ENCODE results near the gene PI16.

PI16 gene

DNA sequence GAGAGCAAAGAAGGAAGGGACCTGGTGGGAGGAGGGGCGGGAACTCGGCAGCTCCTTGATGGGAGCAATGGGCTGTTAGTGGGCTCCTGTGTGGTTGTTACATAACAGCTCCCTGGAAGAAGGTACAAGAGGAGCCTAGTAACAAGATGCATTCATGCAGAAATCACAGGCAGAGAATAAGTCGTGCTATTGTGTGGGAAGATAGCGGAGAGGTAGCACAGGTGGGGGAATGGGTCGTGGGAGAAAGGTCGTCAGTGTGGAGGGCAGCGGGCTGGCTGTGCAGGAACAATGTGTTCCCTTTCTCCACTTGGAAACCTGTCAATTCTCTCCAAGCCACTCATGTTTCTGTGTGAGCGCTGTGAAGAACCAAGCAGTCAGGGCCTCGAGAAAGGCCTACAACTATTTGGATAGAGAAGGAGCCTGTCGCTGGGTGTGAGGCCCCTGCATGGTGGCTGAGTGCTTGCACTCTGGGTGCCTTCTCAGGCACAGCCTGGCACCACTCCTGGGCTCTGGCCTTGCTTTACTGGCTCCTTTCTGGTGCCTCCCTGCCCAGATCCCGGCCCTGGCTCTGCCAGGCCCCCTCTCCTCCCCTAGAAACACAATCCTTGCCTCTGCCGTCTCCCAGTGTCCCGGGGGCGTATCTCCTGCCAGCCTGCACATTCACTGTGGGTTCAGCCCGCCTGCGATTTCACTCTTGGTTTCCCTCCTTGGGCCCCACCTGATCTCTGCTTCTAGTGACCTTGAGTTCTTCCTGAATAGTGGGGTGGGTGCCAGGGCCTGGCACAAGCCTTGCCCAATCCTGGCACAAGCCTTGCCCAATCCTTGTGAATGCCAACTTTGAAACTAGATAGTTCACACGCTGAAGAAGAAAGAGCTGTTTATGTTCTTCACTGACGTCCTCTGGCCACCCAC lies 43.5 kb downstream of the PI16 start:
- DNase-seq (ENCODE audit: low read depth in 2 of 3, low spot score in 1 of 3), result no peak

DNA sequence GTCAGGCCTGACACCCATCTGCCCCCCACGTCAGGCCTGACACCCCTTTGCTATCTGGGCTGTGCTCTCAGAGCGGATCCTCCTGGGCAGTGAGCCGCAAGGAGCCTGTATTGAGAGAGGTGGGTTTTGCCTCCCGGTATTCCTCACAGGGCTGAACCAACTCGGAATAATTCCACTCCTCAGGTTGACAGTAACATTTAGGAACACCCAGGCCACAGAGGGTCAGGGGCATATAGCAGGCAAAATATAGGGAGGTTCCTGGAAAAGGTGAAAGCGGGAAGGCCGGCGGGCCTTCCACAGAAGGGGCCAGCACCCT lies 44.1 kb downstream of the PI16 start:
- no peak for DNase-seq (ENCODE audit: low read depth in 2 of 3, low spot score in 1 of 3)

DNA sequence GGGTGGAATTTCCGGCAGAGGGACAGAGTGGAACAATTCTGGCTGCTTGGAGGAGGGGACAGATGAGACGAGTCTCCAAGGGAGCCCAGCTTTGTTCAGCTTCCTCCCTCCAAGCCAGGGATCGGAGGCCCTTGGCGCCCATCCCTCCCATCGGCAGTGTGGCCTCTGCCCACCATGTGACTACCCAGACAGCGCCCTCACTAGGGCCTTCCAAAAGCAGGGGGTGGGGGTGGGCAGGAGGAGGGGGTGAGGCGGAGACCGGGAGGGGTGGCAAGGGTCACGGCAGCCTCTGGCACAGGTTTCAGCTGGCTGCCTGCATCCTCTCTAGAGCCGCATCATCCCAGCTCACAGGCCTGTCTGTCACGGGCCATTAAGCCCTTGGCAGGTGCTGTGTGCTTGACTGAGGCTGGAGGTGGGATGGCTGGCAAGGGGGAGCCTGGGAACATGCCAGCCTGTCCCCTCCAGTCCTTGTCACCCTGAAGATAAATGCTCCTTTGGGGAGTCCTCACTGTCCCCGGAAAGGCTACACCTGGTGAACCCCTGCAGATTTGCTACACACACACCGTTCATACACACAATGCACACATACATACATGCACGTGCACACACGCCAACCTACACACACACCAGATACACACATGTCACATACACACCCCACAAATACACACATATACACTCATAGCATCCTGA lies 44.7 kb downstream of the PI16 start:
- no peak for DNase-seq (ENCODE audit: low read depth in 2 of 3, low spot score in 1 of 3)

DNA sequence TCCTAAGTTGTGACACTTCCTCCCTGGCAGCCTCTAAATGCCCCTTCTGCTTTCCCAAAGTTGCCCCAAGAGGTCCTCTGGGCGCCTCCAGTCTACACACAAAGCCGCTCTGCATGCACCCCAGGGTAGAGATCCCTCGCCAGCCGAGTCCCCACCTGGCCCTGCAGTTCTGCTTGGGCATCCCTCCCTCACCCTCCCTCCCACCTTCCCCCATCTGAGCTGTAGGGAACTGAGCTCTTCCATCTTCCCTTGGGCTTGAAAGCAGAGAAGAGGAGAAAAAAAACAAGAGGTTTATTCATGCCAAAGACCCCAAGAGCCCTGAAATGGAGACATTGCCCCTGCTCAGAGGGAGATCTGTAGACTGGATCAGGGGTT lies 45.2 kb downstream of the PI16 start:
- no peak for DNase-seq (ENCODE audit: low read depth in 2 of 3, low spot score in 1 of 3)

DNA sequence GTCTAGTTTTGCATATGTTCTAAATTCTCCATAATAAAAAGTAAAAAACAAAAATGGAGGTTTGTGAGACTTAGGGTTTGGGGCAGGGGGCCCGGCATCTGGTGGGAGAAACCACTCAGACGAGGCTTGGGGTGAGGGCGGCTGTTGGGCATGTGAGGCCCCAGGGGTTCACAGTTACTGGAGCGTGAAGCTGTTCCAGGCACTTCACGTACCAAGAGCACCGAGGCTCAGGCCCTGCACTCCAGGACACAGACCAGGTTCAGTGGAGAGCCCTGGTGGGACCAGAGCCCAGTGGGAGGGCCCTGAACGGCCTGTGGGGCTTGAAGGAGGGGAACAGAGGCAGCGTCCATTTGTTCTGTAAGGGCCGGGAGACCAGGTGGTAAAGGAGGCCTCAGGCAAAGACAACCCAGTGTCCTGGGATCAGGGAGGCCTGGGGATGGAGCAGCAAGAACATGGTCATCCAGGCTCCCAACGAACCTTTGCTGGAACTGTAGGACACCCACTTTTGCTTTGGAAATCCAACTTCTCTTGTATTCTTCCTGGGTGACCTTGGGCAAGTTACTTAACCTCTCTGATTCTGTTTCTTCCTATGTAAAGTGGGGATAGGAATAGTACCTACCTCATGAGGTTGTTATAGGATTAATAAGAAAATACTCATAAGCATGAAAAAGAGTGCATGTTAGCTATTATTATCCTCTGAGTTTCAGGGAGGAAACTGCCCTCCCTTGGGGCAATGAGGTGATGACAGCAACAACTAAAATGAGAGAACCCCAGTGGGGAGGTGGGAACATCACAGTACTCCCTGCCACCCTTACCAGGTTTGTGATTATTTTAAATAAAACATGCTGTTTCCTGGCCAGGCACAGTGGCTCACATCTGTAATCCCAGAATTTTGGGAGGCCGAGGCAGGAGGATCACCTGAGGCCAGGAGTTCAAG lies 49.8 kb downstream of the PI16 start:
- DNase-seq (ENCODE audit: low read depth in 2 of 3, low spot score in 1 of 3), result no peak

DNA sequence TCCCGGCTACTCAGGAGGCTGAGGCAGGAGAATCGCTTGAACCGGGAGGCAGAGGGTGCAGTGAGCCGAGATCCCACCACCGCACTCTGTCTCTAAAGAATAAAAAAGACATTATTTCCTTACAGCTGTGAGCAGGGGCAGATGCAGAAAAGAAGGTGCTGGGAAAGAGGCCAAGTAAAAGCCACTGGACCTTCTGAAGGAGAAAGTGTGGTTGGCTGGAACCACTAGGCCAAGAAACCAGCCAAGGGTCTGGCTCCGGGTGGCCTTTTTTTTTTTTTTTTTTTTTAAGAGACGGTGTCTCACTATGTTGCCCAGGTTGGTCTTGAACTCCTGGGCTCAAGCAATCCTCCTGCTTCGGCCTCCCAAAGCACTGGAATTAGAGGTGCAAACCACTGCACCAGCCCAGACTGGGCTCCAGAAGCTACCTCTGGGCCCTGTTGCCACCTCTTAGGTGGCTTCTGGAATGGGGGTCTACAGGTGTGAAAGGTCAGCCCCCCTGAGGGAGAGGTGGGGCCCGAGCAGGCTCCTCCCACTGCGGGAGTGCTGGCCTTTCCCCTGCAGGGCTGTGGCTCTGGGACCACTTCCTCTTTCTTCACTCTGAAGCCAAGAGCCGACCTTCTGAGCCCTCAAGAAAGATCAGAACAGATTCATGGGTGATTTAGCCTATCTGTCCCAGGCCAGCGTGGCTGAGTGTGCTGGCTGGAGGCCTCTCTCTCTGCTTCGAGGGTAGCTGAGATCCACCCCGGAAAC lies 50.7 kb downstream of the PI16 start, which contains the start of gene FGD2:
TSS of gene FGD2 (plus strand) at position 595 of the 750 bp plus-strand sequence. CDS start 163 bp downstream, outside the sequence.
- no peak for DNase-seq (ENCODE audit: low read depth in 2 of 3, low spot score in 1 of 3)

DNA sequence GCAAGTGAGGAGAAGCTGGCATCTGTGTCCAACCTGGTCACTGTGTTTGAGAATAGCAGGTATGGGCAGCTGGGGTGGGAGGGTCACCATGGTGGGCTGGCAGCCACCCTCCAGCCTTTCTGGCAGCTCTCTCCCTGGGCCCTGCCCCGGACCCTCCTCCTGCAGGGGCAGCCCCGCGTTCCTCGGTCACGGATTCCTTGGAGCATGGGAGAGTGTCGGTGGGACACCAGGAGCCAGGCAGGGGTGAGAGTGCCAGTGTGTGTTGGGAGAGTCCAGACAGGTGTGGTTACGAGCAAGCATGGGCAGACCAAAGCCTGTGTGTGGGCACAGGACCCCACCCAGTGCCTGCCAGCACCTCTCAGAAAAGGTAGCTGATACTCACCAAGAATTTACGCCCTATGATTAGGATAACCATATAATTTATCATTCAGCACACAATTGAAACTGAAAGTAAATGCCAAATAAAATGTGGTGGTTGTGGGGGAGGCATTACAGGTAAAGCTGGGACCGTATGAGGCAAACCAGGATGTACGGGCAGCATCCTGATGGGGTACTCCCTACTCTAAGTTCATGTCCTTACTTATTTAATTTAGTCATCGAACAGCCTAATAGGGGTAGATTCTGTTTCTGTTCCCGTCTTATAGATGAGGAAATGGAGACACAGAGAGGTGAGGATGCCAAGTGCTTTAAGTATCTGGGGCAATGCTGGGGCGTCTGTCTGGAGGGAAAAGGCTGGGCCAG lies 51.5 kb downstream of the PI16 start:
- DNase-seq (ENCODE audit: low read depth in 2 of 3, low spot score in 1 of 3), result no peak

DNA sequence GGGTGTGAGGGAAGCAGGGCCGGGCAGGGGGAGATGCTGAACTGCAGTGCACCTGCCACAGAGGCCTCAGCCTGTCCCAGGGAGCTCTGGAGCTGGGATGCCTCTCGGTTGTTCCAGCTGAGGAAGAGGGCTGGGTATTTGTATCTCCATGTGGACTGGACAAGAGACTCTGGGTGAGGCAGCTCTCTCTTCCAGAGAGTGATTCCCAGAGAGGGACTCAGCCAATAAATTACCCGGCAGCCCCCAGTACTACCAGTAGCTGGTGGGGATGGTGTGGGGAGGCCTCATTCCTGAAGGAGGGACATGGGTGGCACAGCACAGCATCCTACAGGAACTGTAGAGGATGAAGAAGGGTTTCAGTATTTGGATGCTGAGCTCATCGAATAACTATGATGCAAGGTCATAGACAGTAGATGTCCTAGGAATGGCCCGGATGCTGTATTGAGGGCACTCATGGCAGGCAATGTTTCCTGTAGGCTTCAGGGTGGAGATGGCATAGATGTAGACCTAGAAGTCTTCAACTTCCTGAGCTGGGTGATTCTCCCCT lies 52.3 kb downstream of the PI16 start:
- DNase-seq (ENCODE audit: low read depth in 2 of 3, low spot score in 1 of 3), result no peak

DNA sequence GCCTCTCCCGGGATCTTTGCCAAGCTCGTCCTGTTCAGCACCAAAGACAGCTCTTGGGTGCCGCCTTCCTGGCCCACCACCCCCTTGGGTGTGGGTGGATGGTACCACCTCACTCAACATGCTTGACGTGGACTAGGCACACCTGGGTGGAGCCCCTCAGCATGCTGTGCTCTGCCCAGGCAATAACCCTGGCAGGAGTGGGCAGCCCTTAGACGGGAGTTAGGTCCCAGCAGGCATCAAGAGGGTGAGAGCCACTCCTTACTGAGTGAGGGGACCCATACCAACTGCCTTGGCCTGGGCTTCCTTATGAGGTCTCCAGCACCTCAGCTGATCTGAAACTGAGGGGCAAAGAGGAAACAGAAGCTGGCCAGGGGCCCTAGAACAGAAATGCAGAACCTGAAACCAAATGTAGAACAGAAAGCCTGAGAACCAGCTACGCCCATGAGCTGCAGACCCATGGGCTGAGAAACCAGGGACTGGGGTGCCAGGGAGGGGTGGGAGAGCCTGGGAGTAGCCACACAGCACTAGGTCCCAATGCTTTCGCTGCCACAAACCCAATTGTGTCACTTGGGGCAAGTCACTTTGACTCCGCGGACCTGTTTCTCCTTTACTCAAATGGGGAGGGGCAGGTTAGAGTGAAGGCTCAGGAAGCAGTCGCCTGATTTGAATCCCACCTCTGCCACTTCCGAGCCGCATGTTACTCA lies 53.0 kb downstream of the PI16 start:
- DNase-seq (ENCODE audit: low read depth in 2 of 3, low spot score in 1 of 3), result no peak

DNA sequence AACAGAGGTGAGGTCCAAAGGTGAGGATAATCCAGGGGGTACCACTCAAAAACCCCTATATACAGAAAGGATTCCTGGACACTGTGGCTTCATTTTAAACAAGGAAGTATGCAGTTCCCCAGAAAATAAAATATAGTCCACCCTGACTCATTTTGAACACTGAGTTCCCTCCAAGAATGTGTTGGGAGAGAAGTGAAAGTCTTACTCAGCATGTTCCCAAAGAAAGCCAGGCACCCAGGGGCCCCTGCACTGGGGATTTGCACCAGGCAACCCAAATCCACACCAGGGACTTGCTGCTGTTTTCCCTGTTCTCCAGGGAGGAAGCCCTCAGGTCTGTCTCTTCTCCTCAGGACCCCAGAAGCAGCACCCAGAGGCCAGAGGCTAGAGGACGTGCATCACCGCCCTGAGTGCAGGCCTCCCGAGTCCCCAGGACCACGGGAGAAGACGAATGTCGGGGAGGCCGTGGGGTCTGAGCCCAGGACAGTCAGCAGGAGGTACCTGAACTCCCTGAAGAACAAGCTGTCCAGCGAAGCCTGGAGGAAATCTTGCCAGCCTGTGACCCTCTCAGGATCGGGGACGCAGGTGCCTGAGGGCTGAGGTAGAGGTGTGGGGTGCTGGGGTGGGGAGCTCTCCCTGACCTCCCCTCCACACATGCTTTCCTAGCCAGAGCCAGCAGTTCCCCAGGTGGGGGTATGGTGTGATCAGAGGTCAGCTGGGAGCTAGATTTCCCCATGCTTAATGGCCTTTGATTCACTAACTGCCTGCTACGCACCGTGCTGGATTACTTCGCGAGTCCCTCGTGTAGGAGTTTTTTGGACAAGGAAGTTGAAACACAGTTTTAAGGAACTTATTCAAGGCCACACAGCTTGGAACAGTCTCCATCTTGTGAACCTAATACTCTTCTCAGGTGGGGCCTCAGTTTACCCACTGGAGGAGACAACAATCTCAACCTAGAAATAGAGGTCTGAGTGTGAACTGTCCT lies 54.2 kb downstream of the PI16 start:
- DNase-seq (ENCODE audit: low read depth in 2 of 3, low spot score in 1 of 3), result no peak

DNA sequence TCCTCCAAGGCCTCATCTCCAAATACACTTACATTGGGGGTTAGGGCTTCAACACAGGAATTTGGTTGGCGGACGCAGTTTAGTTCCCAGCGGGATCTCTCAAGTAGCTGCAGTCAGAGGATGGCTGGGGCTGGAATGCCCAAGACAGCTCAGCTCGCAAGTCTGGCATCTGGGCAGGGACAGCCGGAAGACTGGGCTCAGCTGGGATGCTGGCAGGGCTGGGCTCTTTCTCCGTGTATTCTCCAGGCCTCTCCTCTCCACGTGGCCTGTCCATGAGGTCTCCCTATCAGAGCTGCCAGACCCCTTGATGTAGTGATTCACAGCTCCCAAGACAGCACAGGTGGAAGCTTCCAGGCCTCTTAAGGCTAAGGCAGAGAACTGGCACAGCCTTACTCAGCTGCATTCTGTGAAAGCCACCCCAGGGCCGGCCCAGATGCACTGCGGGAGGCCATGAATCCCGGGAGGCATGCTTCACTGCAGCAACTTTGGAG lies 55.9 kb downstream of the PI16 start:
- no peak for DNase-seq (ENCODE audit: low read depth in 2 of 3, low spot score in 1 of 3)

DNA sequence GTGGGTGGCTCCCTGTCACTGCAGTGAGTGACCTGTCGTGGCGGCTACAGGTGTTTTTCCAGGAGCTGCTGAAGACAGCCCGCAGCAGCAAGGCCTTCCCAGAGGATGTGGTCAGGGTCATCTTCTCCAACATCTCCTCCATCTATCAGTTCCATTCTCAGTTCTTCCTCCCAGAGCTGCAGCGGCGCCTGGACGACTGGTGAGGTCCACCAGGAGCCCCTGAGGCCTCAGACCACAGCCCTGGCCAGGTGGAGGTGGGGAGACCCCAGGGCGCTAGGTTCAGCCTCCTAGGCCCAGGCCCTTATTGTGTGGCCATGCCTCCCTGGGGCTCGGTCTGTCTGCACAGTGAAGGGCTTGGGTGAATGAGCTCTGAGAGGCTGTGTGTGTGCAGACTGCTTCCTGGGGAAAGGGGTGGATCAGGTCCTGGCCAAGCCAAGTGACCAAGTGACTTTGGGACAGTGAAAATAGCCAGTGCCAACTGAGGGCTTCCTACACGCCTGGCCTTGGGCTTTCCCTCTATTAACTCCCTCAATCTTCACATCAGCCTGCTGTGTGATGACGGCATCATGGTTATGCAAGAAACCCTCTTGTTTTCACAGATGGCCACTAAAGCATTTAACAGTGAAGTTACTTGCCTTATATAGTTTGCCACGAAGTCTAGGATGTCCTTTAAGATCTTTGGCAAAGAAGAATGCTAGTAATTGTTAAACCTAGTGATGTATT lies 57.3 kb downstream of the PI16 start:
- no peak for DNase-seq (ENCODE audit: low read depth in 2 of 3, low spot score in 1 of 3)

DNA sequence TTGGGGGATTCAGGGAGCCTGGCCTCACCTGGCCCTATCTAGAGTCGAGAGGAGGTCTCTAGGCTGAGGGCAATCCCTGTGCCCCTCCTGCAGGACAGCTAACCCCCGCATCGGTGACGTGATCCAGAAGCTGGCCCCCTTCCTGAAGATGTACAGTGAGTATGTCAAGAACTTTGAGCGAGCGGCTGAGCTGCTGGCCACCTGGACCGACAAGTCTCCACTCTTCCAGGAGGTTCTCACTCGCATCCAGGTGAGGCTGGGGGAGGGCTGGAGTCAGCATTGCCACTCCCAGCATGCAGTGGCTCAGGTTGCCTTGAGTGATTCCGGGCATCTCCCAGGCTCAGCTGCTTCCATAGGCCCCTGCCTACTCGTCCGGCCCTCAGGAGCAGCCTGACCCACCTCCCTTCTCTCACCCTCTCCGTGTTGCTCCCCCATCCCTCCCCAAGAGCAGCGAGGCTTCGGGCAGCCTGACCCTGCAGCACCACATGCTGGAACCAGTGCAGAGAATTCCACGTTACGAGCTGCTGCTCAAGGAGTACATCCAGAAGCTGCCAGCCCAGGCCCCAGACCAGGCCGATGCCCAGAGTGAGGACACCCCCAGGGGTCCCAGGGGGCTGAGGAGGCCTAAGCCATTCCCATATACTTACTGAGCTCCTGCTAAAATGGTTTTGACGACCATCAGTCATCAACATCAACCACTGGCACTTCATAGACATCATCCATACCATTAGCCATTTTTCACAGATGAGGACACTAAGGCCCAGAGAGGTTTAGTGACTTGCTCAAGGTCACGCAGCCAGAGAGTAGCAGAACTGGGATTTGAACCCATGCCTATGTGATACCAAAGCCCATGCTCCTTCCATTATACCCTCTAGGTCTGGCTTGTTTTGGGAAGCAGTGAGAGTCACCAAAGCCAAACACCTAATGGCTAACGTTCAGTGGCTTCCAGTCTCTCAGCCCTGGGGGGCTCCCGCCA lies 59.3 kb downstream of the PI16 start:
- no peak for DNase-seq (ENCODE audit: low read depth in 2 of 3, low spot score in 1 of 3)
